ENCODE measurements around the gene KRTAP10-8. TPM values are rescaled to one million over a fixed set of nuclear protein-coding genes. Genes with fewer than 3 reads are reported as not detected.
"Not testable (repeated sequence)": the region's sequence is repeated elsewhere in the genome, so short reads cannot be mapped to it uniquely, and the experiment has no call there.

Gene KRTAP10-8
- total RNA-seq, 2 experiments from 2014 or later = not detected

DNA sequence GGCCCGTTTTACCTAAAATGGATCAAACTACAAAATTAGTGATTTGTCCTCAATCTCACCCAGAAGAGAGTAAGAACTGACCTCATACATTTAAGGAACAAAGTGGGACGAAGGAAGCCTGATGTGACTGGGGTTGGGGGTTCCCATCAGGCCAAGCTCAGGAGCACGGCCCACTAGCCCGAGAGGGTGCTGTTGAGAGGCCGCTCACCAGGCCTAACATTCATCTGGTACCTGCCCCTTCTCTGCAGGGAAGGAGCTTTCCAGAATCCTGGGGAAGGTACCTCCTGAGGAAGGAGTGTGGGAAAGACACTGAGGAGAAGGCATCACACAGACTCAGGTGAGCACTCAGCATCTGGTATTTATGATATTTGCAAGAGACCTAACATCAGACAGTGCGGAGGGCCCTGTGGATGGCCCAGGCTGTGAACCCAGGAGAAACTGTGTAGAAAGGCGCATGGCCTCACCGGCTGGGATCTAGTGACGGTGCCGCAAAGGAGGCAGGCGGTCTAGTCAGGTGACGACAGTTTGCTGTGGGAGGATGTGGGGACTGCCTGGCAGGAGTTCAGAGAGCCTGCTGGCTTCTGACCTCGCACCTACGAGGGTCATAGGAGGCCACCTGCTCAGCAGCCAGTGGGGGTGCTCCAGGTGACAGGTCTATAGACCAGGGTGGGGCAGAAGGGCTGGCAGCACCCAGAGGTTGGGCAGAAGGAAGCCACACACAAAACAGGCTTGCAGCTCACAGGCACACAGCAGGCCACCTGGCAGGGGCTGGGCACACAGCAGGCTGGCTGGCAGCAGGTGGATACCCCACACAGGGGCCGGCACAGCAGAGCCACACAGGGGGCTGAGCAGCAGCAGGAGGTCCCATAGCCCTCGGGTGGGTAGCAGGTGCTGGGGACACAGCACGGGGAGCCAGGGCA, 42.0 kb downstream of the KRTAP10-8 start:
- no peaks in the 10 kb centered on the region for H3K27me3 Mint-ChIP-seq
- H3K27ac Mint-ChIP-seq = peak overlapping the region; percentile 42
- CTCF ChIA-PET = interaction anchor here (0.7 to 0.9 kb wide), 3 partner anchors 20 to 274 kb away, joined by 3 to 4 read pairs (median 4); no protein-coding TSS in a partner anchor
- intact Hi-C loops (cut with DNase I, micrococcal nuclease) = loop anchor here in 1 of 2 experiments (5.0 kb wide), 1 partner anchor 37 kb away; no protein-coding TSS in a partner anchor
- H3K4me1 Mint-ChIP-seq = peaks cover 40% of the 10 kb centered on the region
- peaks cover 23% of the 10 kb centered on the region for H3K9me3 Mint-ChIP-seq (ENCODE audit: low read depth)
- H3K4me3 Mint-ChIP-seq = no peak overlapping the region
- H3K36me3 Mint-ChIP-seq (ENCODE audit: low read depth) = peaks cover 17% of the 10 kb centered on the region
- ATAC-seq = no peak
- peak; percentile 35 for DNase-seq
- POLR2A ChIA-PET = interaction anchor here (0.7 kb wide), 2 partner anchors 296 to 1413 kb away, joined by 3 read pairs; no protein-coding TSS in a partner anchor

DNA sequence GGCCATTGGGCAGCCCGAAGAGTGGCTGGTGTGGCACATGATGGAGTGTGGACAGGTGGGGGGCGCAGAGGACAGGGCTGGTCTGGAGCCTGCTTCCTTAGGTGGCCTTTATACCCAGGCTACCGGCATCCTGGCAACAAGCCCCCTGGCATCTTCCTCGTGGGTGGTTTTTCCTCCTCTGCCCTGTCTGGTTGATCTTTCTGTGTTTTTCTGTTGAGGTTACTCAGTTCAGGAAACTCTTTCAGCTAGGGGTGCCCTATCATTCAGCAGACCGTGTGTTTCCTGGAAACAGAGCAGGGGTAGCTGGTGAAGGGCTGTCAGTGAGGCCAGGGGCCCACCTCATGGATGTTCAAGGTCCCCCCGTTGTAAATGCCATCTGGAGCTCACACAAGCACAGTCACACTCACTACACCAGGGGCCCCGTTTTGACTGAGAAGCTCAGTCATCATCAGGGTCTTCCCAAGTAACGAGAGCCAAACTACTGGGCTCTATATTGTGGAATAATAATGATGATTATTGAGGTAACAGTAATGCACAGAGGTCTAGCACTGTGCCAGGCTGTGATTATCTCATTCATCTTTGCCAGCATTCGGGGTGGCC, 42.8 kb downstream of the KRTAP10-8 start, which contains the start of gene KRTAP12-4:
Gene KRTAP12-4, minus strand, starts transcription at position 84 of the 600 bp plus-strand sequence. Its CDS starts 45 bp downstream, at position 39.
- intact Hi-C loops (cut with DNase I, micrococcal nuclease) = loop anchor here in 1 of 2 experiments (5.0 kb wide), 1 partner anchor 37 kb away; no protein-coding TSS in a partner anchor
- H3K27me3 Mint-ChIP-seq = no peaks in the 10 kb centered on the region
- ChIA-PET CTCF (interaction anchor here (0.8 kb wide), 1 partner anchor 21 kb away, joined by 3 read pairs; no protein-coding TSS in a partner anchor), POLR2A (interaction anchor here (0.5 kb wide), 1 partner anchor 941 kb away, joined by 3 read pairs; no protein-coding TSS in a partner anchor)
- peaks cover 17% of the 10 kb centered on the region for H3K36me3 Mint-ChIP-seq (ENCODE audit: low read depth)
- ATAC-seq (no peak), DNase-seq (no peak)
- peaks cover 23% of the 10 kb centered on the region for H3K9me3 Mint-ChIP-seq (ENCODE audit: low read depth)
- H3K4me3 Mint-ChIP-seq = no peak within 1 kb of the TSS
- peaks cover 46% of the 10 kb centered on the region for H3K4me1 Mint-ChIP-seq
- peak within 1 kb of the TSS; percentile 42 for H3K27ac Mint-ChIP-seq

DNA sequence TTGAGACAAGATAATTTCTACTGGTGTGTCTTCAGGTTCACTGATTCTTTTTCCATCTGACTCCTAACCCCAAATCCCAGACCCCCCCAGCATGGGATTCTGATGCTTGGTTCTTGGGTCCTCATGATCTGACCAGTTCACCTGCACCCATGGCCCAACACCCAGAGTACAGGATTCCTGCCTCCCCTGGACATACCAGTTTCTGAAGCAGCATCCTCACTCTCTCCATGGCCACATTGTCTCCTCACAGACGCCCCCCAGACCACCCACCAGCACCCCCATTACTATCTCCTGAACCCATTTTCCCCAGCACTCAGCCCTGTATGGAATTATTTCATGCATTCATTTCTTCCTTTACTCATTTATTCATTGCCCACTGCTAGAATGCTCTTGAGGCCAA, 45.0 kb downstream of the KRTAP10-8 start:
- Mint-ChIP-seq H3K27me3 (no peaks in the 10 kb centered on the region), H3K9me3 (ENCODE audit: low read depth) (peaks cover 28% of the 10 kb centered on the region), H3K36me3 (ENCODE audit: low read depth) (peaks cover 17% of the 10 kb centered on the region), H3K4me3 (peak overlapping the region; percentile 51), H3K27ac (peak overlapping the region; percentile 1), H3K4me1 (peaks cover 46% of the 10 kb centered on the region)
- ChIA-PET POLR2A (no interaction called here), CTCF (no interaction called here)
- DNase-seq (no peak), ATAC-seq (no peak)
- intact Hi-C loops (cut with DNase I, micrococcal nuclease) = no loop called here

DNA sequence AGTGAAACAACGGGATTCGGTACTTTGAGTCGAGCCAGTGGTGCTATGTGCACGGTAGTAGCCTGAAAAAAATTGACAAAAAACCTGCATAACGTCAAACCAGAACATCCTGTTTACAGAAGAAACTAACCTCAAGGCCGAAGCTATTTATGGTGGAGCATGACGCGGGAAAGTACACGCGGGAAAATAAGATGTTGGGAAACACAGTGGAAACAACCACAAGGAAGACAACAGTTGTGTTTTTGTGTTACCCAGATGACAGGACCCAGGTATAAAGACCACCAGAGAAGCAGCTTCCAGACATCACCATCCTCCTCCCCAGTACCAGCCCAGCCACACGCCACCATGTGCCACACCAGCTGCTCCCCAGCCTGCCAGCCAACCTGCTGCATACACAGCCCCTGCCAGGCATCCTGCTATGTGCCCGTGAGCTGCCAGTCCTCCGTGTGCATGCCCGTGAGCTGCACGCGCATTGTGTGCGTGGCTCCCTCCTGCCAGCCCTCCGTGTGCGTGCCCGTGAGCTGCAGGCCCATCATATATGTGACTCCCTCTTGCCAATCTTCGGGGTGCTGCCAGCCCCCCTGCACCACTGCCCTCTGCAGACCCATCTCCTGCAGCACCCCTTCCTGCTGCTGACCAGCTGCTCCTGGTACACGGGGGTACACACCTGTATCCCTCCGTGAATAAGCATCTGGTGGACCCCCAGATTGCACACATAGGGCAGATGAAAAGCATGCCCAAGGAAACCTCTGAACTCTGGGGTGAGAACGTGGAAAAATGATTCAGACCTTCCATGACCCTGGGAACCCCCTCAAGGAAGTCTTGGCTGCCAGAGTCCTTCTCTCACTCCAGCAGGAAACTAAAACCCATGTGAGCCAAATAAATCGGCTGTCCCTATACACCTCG, 46.0 kb downstream of the KRTAP10-8 start, which contains the start of gene KRTAP12-3:
Gene KRTAP12-3, plus strand, starts transcription at position 298 of the 906 bp plus-strand sequence. Its CDS starts 48 bp downstream, at position 346.
- Mint-ChIP-seq H3K9me3 (ENCODE audit: low read depth) (peaks cover 32% of the 10 kb centered on the region), H3K4me3 (peak within 1 kb of the TSS; percentile 51), H3K27ac (peak within 1 kb of the TSS; percentile 88), H3K27me3 (no peaks in the 10 kb centered on the region), H3K36me3 (ENCODE audit: low read depth) (peaks cover 17% of the 10 kb centered on the region), H3K4me1 (peaks cover 46% of the 10 kb centered on the region)
- intact Hi-C loops (cut with DNase I, micrococcal nuclease) = no loop called here
- ChIA-PET CTCF (no interaction called here), POLR2A (no interaction called here)
- ATAC-seq = peak; percentile 72
- DNase-seq = peak; percentile 43

DNA sequence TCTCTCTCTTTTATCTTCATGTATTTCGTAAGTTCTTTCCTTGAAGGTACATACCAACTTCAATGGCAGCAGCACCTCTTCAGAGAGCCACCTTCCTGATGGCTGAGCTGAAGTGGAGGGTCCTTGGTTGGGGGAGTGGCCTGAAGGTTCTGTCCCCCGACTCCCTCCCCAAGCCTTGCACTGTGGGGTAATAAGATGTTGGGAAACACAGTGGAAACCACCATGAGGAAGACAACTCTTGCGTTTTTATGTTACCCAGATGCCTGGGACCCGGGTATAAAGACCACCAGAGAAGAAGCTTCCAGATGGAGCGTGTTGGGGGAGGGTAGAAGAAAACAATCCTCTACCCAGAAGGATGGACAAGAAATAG, 46.6 kb downstream of the KRTAP10-8 start:
- H3K4me1 Mint-ChIP-seq = peaks cover 45% of the 10 kb centered on the region
- DNase-seq = no peak
- peak overlapping the region; percentile 88 for H3K27ac Mint-ChIP-seq
- ChIA-PET POLR2A (interaction anchor here (0.6 kb wide), 1 partner anchor 123 kb away, joined by 3 read pairs; no protein-coding TSS in a partner anchor), CTCF (interaction anchor here (0.6 kb wide), 1 partner anchor 470 kb away, joined by 3 read pairs; no protein-coding TSS in a partner anchor)
- peaks cover 17% of the 10 kb centered on the region for H3K36me3 Mint-ChIP-seq (ENCODE audit: low read depth)
- H3K4me3 Mint-ChIP-seq = no peak overlapping the region
- H3K27me3 Mint-ChIP-seq = no peaks in the 10 kb centered on the region
- H3K9me3 Mint-ChIP-seq (ENCODE audit: low read depth) = peaks cover 31% of the 10 kb centered on the region
- ATAC-seq = no peak
- intact Hi-C loops (cut with DNase I, micrococcal nuclease) = no loop called here

DNA sequence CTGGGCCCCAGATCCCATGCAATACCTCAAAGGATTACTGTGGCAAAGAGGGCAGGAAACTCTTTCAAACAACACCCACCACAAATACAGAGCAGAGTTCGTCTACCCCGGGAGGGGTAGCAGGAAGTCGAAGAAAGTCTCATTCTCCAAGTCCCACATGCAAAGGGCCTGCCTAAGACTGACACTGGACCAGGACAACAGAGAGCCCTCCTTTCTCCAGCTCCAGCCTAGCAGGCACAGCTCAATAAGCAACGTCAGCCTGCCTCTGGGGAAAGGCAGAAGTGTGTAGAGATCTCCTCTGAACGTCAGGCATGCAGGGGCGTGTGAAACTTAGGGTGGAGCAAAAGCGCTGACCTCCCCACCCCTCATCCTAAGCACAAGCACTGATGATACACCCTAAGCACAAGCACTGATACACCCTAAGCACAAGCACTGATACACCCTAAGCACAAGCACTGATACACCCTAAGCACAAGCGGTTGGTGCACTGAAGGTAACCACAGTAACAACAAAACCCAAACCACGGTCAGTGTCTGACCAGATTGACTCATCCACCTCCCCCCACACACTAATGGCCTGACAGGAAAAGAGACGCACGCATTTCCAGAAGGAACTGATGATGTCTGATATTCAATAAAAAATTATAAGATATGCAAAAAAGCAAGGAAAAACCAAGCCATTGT, 47.2 kb downstream of the KRTAP10-8 start:
- no peaks in the 10 kb centered on the region for H3K27me3 Mint-ChIP-seq
- ChIA-PET CTCF (interaction anchor here (0.6 kb wide), 1 partner anchor 469 kb away, joined by 3 read pairs; no protein-coding TSS in a partner anchor), POLR2A (interaction anchor here (0.6 kb wide), 1 partner anchor 123 kb away, joined by 3 read pairs; no protein-coding TSS in a partner anchor)
- peak overlapping the region; percentile 88 for H3K27ac Mint-ChIP-seq
- peaks cover 39% of the 10 kb centered on the region for H3K4me1 Mint-ChIP-seq
- intact Hi-C loops (cut with DNase I, micrococcal nuclease) = no loop called here
- H3K9me3 Mint-ChIP-seq (ENCODE audit: low read depth) = peaks cover 34% of the 10 kb centered on the region
- peak; percentile 33 for ATAC-seq
- H3K36me3 Mint-ChIP-seq (ENCODE audit: low read depth) = peaks cover 17% of the 10 kb centered on the region
- H3K4me3 Mint-ChIP-seq = no peak overlapping the region
- no peak for DNase-seq

DNA sequence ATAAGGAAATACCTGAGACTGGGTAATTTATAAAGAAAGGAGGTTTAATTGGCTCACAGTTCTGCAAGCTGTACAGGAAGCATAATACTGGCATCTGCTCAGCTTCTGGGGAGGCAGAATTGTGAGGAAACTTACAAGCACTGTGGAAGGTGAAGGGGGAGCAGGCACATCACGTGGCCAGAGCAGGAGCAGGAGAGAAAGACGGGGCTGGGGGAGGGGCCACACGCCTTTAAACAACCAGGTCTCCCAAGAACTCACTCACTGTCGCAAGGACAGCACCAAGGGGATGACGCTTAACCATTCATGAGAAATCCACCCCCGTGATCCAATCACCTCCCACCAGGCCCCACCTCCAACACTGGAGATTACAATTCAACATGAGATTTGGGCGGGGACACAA, 49.7 kb downstream of the KRTAP10-8 start:
- peaks cover 28% of the 10 kb centered on the region for H3K9me3 Mint-ChIP-seq (ENCODE audit: low read depth)
- not testable (repeated sequence) for H3K27ac Mint-ChIP-seq

More for the DNA sequence above, 49.7 kb downstream of the KRTAP10-8 start:
- H3K4me3 Mint-ChIP-seq; H3K27me3 Mint-ChIP-seq; POLR2A ChIA-PET; ATAC-seq; intact Hi-C loops (cut with DNase I, micrococcal nuclease); CTCF ChIA-PET; DNase-seq: not testable (repeated sequence)
- peaks cover 15% of the 10 kb centered on the region for H3K36me3 Mint-ChIP-seq (ENCODE audit: low read depth)
- peaks cover 30% of the 10 kb centered on the region for H3K4me1 Mint-ChIP-seq

Other genes with a start within 250 kb of the KRTAP10-8 start
- 1 to 10 TPM; 2.7 to 2.9 TPM for gene LRRC3, start 156.6 kb upstream of the KRTAP10-8 start, total RNA-seq
- gene KRTAP10-1, start 71.9 kb upstream of the KRTAP10-8 start, total RNA-seq = not detected
- gene KRTAP10-2, start 60.6 kb upstream of the KRTAP10-8 start, total RNA-seq = not detected
- not detected for gene KRTAP10-3, start 53.3 kb upstream of the KRTAP10-8 start, total RNA-seq
- not detected for gene KRTAP10-4, start 38.4 kb upstream of the KRTAP10-8 start, total RNA-seq
- gene KRTAP10-5, start 31.5 kb upstream of the KRTAP10-8 start, total RNA-seq = not detected
- gene KRTAP10-6, start 19.6 kb upstream of the KRTAP10-8 start, total RNA-seq = not detected
- gene KRTAP10-7, start 11.5 kb upstream of the KRTAP10-8 start, total RNA-seq = not detected
- gene KRTAP10-9, start 15.0 kb downstream of the KRTAP10-8 start, total RNA-seq = not detected
- not detected for gene KRTAP10-10, start 25.3 kb downstream of the KRTAP10-8 start, total RNA-seq
- not detected for gene KRTAP10-11, start 34.3 kb downstream of the KRTAP10-8 start, total RNA-seq
- not detected for gene KRTAP12-4, start 42.6 kb downstream of the KRTAP10-8 start, total RNA-seq
- gene KRTAP12-3, start 45.9 kb downstream of the KRTAP10-8 start, total RNA-seq = not detected
- not detected for gene KRTAP12-2, start 54.8 kb downstream of the KRTAP10-8 start, total RNA-seq
- not detected for gene KRTAP12-1, start 70.1 kb downstream of the KRTAP10-8 start, total RNA-seq
- gene KRTAP10-12, start 85.1 kb downstream of the KRTAP10-8 start, total RNA-seq = not detected
- not detected for gene TSPEAR, start 99.5 kb downstream of the KRTAP10-8 start, total RNA-seq
- gene UBE2G2, start 189.7 kb downstream of the KRTAP10-8 start, total RNA-seq = 100 to 1,000 TPM; 103 to 121 TPM
- gene SUMO3, start 206.0 kb downstream of the KRTAP10-8 start, total RNA-seq = 10 to 100 TPM; 83.4 to 84.9 TPM

Measured in activated CD4-positive, alpha-beta T cell treated with anti-CD3 and anti-CD28 coated beads for 36 hours (primary cell).